ENCODE data around the gene SPOCK3.

SPOCK3 gene

GRCh38 chr4:167218022-167218608 lies 16.2 kb downstream of the SPOCK3 start:
- DNase-seq (ENCODE audit: low read depth), result no peak
- no peak overlapping the region for H3K4me3 ChIP-seq (ENCODE audit: low read depth, low read length)
- TF ChIP-seq CTCF (IDR thresholded peaks at IDR 0.05; ENCODE audit: low read depth, low read length, missing control alignments), result no peak

- no peak overlapping the region for H3K4me3 ChIP-seq (ENCODE audit: low read depth, low read length)
- no peak for DNase-seq (ENCODE audit: low read depth)
- no peak for TF ChIP-seq CTCF (IDR thresholded peaks at IDR 0.05; ENCODE audit: low read depth, low read length, missing control alignments)
Measured at GRCh38 chr4:167216783-167217182, 17.5 kb downstream of the SPOCK3 start.

GRCh38 chr4:167210166-167210565 lies 24.1 kb downstream of the SPOCK3 start:
- H3K4me3 ChIP-seq (ENCODE audit: low read depth, low read length), result no peak overlapping the region
- TF ChIP-seq CTCF (IDR thresholded peaks at IDR 0.05; ENCODE audit: low read depth, low read length, missing control alignments), result no peak
- no peak for DNase-seq (ENCODE audit: low read depth)

GRCh38 chr4:167196344-167197012 lies 37.8 kb downstream of the SPOCK3 start:
- TF ChIP-seq CTCF (IDR thresholded peaks at IDR 0.05; ENCODE audit: low read depth, low read length, missing control alignments), result no peak
- DNase-seq (ENCODE audit: low read depth), result no peak
- no peak overlapping the region for H3K4me3 ChIP-seq (ENCODE audit: low read depth, low read length)

GRCh38 chr4:167190379-167190778 lies 43.9 kb downstream of the SPOCK3 start:
- no peak for TF ChIP-seq CTCF (IDR thresholded peaks at IDR 0.05; ENCODE audit: low read depth, low read length, missing control alignments)
- DNase-seq (ENCODE audit: low read depth), result no peak
- H3K4me3 ChIP-seq (ENCODE audit: low read depth, low read length), result no peak overlapping the region

- DNase-seq (ENCODE audit: low read depth), result no peak
- no peak for TF ChIP-seq CTCF (IDR thresholded peaks at IDR 0.05; ENCODE audit: low read depth, low read length, missing control alignments)
- no peak overlapping the region for H3K4me3 ChIP-seq (ENCODE audit: low read depth, low read length)
Measured at GRCh38 chr4:167185465-167185864, 48.8 kb downstream of the SPOCK3 start.

- TF ChIP-seq CTCF (IDR thresholded peaks at IDR 0.05; ENCODE audit: low read depth, low read length, missing control alignments), result no peak
- no peak for DNase-seq (ENCODE audit: low read depth)
- H3K4me3 ChIP-seq (ENCODE audit: low read depth, low read length), result no peak overlapping the region
Measured at GRCh38 chr4:167183036-167183435, 51.3 kb downstream of the SPOCK3 start.
